H1 (cell line): Measurements from ENCODE around the gene INPP5A. TPM values are rescaled to one million over a fixed set of nuclear protein-coding genes. Genes with fewer than 3 reads are reported as not detected.

ENCODE experiments used
- BACH1 ChIP-seq: IDR thresholded peaks from 2 replicates; pipeline ENCODE4 v1.6.1; 2012; ENCODE audit warnings: low read length, improper control_type of control experiment
- CEBPB ChIP-seq: IDR thresholded peaks from 2 replicates; pipeline ENCODE4 v1.6.1; 2012; ENCODE audit warnings: low read depth, low read length
- CREB1 ChIP-seq: IDR thresholded peaks from 2 replicates; pipeline ENCODE4 v1.6.1; 2012; ENCODE audit warnings: inconsistent platforms
- JUN ChIP-seq: IDR thresholded peaks from 2 replicates; pipeline ENCODE4 v1.6.1; 2011; ENCODE audit warnings: low read depth, mild to moderate bottlenecking, improper control_type of control experiment, low read length
- JUND ChIP-seq: IDR thresholded peaks from 2 replicates; pipeline ENCODE4 v1.6.1; 2011; ENCODE audit warnings: mild to moderate bottlenecking, improper control_type of control experiment, low read length
- MAFK ChIP-seq: IDR thresholded peaks from 2 replicates; pipeline ENCODE4 v1.6.1; 2012; ENCODE audit warnings: low read depth, mild to moderate bottlenecking, improper control_type of control experiment, low read length
- SP1 ChIP-seq: IDR thresholded peaks from 2 replicates; pipeline ENCODE4 v1.6.1; 2011; ENCODE audit warnings: low read depth, low read length
- USF2 ChIP-seq: IDR thresholded peaks from 2 replicates; pipeline ENCODE4 v1.6.1; 2011; ENCODE audit warnings: low read length, improper control_type of control experiment
- polyA plus RNA-seq, 7 experiments: library from polyadenylated mRNA; depleted of rRNA in 3 of 7; stranded (reverse) in 5 of 7; unstranded in 2 of 7; fragments of >200 nt in 5 of 7; fragments of 200-250 nt in 2 of 7; gene quantifications; 1 replicate in 5 of 7; 2 replicates in 1 of 7; 4 replicates in 1 of 7; pipeline versions ENCODE4 v1.2.1 to v1.2.3, GENCODE V29; 2011 to 2013; ENCODE audit warnings: missing spikeins in 2 of 7, mixed read lengths in 2 of 7
- total RNA-seq: library from RNA; stranded (reverse); fragmentation: NEBNext Ultra II Directional; extraction: Animal tissue kit (Norgen Biotek cat#: 25700); gene quantifications from 2 replicates; pipeline ENCODE4 v1.2.1, GENCODE V29; 2021

The INPP5A gene
- total and polyA plus RNA-seq, 2 of the 8 experiments (the other 6 are each of a cell fraction or from before 2014, with no cell fraction given): 19.7 to 27.5 TPM

- TF ChIP-seq SP1 (no peak), BACH1 (no peak), CEBPB (no peak), USF2 (no peak), MAFK (no peak), CREB1 (no peak), JUND (no peak), JUN (no peak)
These were observed 236.8 kb downstream of the INPP5A start (continued) for GRCh38 chr10:132774181-132774901.
